ENCODE measurements around the gene MTERF4. TPM values are rescaled to one million over a fixed set of nuclear protein-coding genes. Genes with fewer than 3 reads are reported as not detected.

The MTERF4 gene
- total and polyA plus RNA-seq, 2 of the 13 experiments (the other 11 are each of a cell fraction or from before 2014, with no cell fraction given), result 50.5 to 59.8 TPM

- TF ChIP-seq, protein P1, sequence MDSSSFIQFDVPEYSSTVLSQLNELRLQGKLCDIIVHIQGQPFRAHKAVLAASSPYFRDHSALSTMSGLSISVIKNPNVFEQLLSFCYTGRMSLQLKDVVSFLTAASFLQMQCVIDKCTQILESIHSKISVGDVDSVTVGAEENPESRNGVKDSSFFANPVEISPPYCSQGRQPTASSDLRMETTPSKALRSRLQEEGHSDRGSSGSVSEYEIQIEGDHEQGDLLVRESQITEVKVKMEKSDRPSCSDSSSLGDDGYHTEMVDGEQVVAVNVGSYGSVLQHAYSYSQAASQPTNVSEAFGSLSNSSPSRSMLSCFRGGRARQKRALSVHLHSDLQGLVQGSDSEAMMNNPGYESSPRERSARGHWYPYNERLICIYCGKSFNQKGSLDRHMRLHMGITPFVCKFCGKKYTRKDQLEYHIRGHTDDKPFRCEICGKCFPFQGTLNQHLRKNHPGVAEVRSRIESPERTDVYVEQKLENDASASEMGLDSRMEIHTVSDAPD (CRISPR knock-in tag; IDR thresholded peaks at IDR 0.05), result no peak
- TF ChIP-seq, protein P2, sequence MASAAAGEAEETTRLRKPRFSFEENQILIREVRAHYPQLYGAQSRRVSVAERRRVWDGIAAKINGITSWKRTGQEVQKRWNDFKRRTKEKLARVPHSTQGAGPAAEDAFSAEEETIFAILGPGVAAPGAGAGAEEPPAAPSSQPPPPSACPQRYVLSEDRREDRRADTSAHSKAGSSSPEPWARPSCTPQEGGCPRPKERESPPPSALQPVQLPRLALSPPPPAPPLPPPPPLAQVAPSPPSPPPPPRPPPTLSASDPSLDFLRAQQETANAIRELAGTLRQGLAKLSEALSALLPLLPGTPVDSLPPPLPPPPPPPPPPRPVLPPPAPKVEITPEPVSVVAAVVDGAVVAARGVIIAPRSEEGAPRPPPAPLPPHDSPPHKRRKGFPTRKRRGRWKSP (CRISPR knock-in tag; IDR thresholded peaks at IDR 0.05), result no peak
- TF ChIP-seq ZNF326 (CRISPR knock-in tag; IDR thresholded peaks at IDR 0.05; ENCODE audit: borderline replicate concordance) (no peak), ZNF496 (CRISPR knock-in tag; IDR thresholded peaks at IDR 0.05; ENCODE audit: insufficient replicate concordance) (no peak), CEBPG (CRISPR knock-in tag; IDR thresholded peaks at IDR 0.05) (no peak), STAT6 (CRISPR knock-in tag; IDR thresholded peaks at IDR 0.05; ENCODE audit: borderline replicate concordance) (no peak), LBX2 (CRISPR knock-in tag; IDR thresholded peaks at IDR 0.05; ENCODE audit: borderline replicate concordance) (no peak)
- TF ChIP-seq, protein P3, sequence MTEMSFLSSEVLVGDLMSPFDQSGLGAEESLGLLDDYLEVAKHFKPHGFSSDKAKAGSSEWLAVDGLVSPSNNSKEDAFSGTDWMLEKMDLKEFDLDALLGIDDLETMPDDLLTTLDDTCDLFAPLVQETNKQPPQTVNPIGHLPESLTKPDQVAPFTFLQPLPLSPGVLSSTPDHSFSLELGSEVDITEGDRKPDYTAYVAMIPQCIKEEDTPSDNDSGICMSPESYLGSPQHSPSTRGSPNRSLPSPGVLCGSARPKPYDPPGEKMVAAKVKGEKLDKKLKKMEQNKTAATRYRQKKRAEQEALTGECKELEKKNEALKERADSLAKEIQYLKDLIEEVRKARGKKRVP (CRISPR knock-in tag; IDR thresholded peaks at IDR 0.05), result no peak
These were observed 36.7 kb downstream of the MTERF4 start (continued) for GRCh38 chr2:241065355-241065803.
